GM18907 (cell line): ENCODE results near the gene OXLD1.
A peak's percentile ranks its signal among the peaks of the same experiment; 100 is the strongest.
"Not testable (repeated sequence)": the region's sequence is repeated elsewhere in the genome, so short reads cannot be mapped to it uniquely, and the experiment has no call there.

Experiments
- ATAC-seq: cut with Tn5 transposase; IDR thresholded peaks from one replicate; pipeline ENCODE4 v1.9.1; 2021; ENCODE audit warnings: mild to moderate bottlenecking, moderate library complexity; ENCODE audit not compliant: unreplicated experiment

Gene OXLD1

GRCh38 chr17:81683584-81684441, 17.4 kb upstream of the OXLD1 start, which contains the start of the genes ARL16 and HGS:
Gene ARL16, minus strand, starts transcription at chr17:81683797. Its CDS starts 44 bp downstream, at chr17:81683753.
Gene HGS, plus strand, starts transcription at chr17:81684011. Its CDS starts 56 bp downstream, at chr17:81684067.
- ATAC-seq: peak; percentile 85

- ATAC-seq: no peak
Measured at GRCh38 chr17:81683208-81683583, 16.8 kb upstream of the OXLD1 start.

GRCh38 chr17:81682565-81683207, 16.3 kb upstream of the OXLD1 start:
- no peak for ATAC-seq

- ATAC-seq: no peak
Measured at GRCh38 chr17:81681672-81682071, 15.3 kb upstream of the OXLD1 start.

GRCh38 chr17:81680150-81680549, 13.7 kb upstream of the OXLD1 start:
- no peak for ATAC-seq

- ATAC-seq: no peak
Measured at GRCh38 chr17:81676906-81677305, 10.5 kb upstream of the OXLD1 start.

- not testable (repeated sequence) for ATAC-seq
Measured at GRCh38 chr17:81675515-81676221, 9.3 kb upstream of the OXLD1 start.

GRCh38 chr17:81673561-81674258, 7.3 kb upstream of the OXLD1 start:
- no peak for ATAC-seq

GRCh38 chr17:81672954-81673353, 6.5 kb upstream of the OXLD1 start:
- no peak for ATAC-seq

- no peak for ATAC-seq
Measured at GRCh38 chr17:81672504-81672903, 6.1 kb upstream of the OXLD1 start.

GRCh38 chr17:81667754-81668153, 1.3 kb upstream of the OXLD1 start:
- no peak for ATAC-seq

- no peak for ATAC-seq
Measured at GRCh38 chr17:81666092-81666341, 388 bp downstream of the OXLD1 start.

GRCh38 chr17:81665205-81666091, 957 bp downstream of the OXLD1 start:
- peak; percentile 9 for ATAC-seq

GRCh38 chr17:81664051-81664470, 2.3 kb downstream of the OXLD1 start:
- ATAC-seq: no peak

GRCh38 chr17:81662002-81662401, 4.4 kb downstream of the OXLD1 start:
- no peak for ATAC-seq

GRCh38 chr17:81660441-81660840, 6.0 kb downstream of the OXLD1 start:
- ATAC-seq: no peak

GRCh38 chr17:81659038-81659437, 7.4 kb downstream of the OXLD1 start:
- no peak for ATAC-seq

- ATAC-seq: no peak
Measured at GRCh38 chr17:81656835-81657234, 9.6 kb downstream of the OXLD1 start.

- no peak for ATAC-seq
Measured at GRCh38 chr17:81656118-81656743, 10.2 kb downstream of the OXLD1 start, which contains the start of gene PDE6G. Gene PDE6G, minus strand, starts transcription at chr17:81656542. Its CDS starts 3,237 bp downstream, at chr17:81653305.
